NOMO-1 (cell line): ENCODE results near the gene RBM4.

Experiments used
- DNase-seq, 2 experiments: peaks; one replicate each; lab custom pipeline; 2025; ENCODE audit not compliant: unreplicated experiment in 2 of 2; lab: John Stamatoyannopoulos, UW

The RBM4 gene

GRCh38 chr11:66687831-66688281, 49.4 kb downstream of the RBM4 start:
- no peak for DNase-seq

- no peak for DNase-seq
Observed at GRCh38 chr11:66688561-66689534, 50.3 kb downstream of the RBM4 start.

GRCh38 chr11:66689661-66690590, 51.4 kb downstream of the RBM4 start:
- DNase-seq, result no peak

DNA sequence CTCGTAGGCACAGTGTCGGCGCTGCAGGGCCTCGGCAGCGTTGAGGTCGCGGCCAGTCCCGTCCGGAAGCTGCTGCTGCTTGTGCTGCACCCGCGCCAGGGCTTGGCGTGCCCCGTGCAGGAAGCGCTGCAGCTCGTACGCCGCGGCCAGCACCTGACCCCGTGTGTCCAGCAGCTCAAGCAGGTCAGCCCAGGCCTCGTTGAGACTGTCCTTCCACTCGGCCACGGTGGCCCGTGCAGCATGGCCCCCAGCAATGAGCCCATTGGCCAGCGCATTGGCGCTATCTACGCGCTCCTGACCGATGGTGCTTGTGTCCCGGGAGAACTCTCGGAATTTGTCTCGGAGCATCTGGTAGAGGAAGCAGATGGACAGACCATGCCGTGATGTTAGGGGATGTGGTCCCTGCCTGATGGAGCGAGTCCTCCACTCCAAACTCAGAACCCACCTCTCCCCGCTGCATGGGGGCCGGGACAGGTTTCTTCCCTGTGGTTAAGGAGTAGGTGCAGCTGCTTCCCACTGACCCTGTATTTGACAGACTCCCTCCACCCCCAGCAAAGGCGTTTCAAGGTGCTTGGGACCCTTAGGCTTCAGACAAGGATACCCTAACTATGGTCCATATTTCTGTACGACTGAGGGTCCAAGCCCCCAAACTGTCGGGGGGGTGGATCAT, 52.9 kb downstream of the RBM4 start:
- DNase-seq, result no peak

GRCh38 chr11:66692446-66692845, 53.9 kb downstream of the RBM4 start:
- no peak for DNase-seq

DNA sequence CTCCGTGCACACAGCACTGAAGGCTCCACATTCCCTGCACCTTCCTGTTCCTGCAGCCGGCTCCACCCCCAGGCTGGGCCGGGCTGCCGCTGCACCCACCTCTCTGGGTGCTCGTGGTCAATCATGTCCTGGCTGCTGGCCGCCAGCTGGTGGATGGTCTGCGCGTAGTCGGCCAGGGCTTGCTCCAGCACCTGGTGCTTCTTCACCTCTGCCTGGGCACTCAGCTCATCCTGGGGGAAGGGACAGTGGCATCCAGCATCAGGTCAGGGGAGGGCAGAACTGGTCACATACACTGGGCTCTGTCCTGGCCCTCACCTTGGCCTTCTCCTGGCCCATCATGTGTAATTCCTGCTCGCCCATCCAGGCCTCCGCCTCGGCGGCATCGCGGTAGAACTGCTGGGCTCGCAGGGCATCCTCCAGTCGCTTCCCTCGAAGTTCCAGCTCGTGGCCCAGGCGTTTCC, 54.4 kb downstream of the RBM4 start:
- no peak for DNase-seq

DNA sequence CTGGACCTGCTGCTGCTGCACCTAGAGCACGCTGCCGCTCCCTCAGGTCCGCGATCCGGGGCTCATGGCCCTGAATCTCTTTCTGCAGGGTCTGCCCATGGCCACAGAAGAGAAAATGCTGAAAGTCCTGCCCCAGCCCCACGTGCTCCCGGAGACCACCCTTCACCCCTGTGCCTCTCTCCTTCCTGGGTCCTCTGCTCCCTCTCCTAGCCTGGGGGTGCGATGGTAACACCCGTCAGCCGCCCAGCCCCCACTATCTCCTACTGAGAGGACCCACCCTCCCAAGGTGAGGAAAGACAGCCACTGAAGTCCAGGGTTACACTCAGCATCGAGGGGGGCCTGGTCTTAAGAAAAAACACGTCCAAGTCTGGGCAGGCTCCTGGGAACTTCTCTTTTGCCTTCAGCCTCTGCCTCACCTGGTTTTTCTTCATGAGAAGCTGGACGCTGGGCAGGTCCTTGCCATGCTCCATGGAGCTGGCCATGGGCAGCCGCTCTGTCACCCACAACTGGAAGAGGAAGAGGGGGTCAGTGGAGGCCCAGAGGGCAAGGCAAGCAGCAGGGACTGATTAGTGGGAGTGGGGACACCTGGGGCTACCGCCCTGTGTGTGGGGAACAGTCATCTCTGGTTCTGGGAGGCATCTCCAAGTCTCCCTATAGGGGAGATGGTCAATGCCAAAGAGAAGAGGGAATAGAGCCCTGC, 55.0 kb downstream of the RBM4 start:
- no peak for DNase-seq

DNA sequence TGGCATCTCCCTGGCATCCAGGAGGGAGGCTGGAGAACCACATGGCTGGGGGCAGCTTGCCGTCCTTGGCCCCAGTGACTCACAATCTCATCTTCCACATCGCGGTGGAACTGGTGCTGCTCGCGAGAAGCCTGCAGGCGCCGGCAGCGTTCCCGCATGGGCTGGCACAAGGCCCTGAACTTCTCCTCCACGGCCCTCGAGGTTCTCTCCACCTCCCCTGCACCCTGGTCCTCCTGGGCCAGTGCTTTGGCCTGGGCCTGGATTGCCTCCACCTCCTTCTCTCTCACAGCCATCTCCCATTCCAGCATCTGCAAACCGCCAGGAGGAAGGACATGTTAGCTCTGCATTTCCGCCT, 55.5 kb downstream of the RBM4 start:
- no peak for DNase-seq

DNA sequence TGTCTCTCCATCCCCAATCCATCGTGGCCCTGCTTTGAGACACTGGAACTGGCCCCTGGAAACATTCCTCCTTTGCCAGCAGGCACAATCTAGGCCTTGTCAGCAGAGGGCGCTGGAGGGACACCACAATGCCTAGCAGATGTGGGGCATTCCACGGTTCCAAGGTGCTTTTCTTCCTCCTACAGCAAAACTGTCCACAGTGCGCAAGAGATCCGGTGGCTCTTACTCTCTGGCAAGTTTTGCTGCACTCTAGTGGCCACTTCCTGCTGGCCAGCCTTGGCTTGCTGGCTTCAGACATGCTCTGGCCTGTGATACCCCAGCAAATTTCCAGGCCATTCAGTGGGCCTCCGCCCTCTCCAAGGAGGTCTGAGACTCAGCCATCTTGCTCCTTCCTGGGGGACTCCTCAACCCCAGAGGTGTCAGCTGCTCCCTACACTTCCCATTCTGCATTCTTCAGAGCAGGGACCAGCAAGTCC, 56.3 kb downstream of the RBM4 start:
- DNase-seq, result peak; percentile 69 to 82
